ENCODE measurements around the gene RFX3. TPM values are rescaled to one million over a fixed set of nuclear protein-coding genes. Genes with fewer than 3 reads are reported as not detected.

The RFX3 gene
- total RNA-seq, 4 donors from 2014 or later: 4.0 to 8.2 (median 5.6) TPM

DNA sequence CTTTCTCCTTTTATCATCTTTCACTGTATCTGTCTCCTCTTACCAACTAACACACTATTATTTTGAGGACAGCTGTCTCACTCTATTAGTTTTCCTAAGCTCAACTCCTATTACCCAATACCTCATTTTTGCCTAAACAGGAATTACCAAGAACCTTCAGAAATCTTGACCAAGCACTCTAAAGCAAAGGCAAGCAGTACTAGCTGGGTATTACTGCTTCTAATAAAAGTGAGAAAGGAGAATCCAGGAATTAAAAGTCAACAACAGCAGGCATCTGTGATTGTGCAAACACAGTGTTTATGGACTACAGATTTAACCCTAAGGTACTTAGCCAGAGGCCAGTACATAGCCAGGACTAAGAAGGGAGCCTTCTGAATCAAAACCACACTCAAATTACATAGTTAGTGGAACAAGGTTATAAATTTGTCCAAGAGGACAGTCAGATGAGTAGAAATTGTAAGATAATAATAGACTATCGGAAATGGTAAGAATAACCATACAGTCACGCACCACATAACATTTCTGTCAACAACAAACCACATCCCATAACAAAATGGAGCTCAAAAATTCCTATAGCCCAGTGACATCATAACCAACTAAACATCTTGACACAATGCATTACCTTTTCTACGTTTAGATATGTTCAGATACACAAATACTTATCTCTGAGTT is 8.3 kb downstream of the RFX3 start:
- WGBS, 2 donors: 96 to 97% methylated on average over 3 of the region's 3 CpGs
- TF ChIP-seq, protein P1, sequence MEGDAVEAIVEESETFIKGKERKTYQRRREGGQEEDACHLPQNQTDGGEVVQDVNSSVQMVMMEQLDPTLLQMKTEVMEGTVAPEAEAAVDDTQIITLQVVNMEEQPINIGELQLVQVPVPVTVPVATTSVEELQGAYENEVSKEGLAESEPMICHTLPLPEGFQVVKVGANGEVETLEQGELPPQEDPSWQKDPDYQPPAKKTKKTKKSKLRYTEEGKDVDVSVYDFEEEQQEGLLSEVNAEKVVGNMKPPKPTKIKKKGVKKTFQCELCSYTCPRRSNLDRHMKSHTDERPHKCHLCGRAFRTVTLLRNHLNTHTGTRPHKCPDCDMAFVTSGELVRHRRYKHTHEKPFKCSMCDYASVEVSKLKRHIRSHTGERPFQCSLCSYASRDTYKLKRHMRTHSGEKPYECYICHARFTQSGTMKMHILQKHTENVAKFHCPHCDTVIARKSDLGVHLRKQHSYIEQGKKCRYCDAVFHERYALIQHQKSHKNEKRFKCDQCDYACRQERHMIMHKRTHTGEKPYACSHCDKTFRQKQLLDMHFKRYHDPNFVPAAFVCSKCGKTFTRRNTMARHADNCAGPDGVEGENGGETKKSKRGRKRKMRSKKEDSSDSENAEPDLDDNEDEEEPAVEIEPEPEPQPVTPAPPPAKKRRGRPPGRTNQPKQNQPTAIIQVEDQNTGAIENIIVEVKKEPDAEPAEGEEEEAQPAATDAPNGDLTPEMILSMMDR (IDR thresholded peaks at IDR 0.05): no peak
- no peak for TF ChIP-seq POLR2A (IDR thresholded peaks at IDR 0.05)
- no peak overlapping the region for H3K4me3 ChIP-seq (ENCODE audit: low read depth, poor library complexity, severe bottlenecking)
- DNase-seq (ENCODE audit: low spot score in 2 of 2): no peak
- intact Hi-C loops (cut with DNase I; ENCODE audit: low total_unique reads): no loop called here

DNA sequence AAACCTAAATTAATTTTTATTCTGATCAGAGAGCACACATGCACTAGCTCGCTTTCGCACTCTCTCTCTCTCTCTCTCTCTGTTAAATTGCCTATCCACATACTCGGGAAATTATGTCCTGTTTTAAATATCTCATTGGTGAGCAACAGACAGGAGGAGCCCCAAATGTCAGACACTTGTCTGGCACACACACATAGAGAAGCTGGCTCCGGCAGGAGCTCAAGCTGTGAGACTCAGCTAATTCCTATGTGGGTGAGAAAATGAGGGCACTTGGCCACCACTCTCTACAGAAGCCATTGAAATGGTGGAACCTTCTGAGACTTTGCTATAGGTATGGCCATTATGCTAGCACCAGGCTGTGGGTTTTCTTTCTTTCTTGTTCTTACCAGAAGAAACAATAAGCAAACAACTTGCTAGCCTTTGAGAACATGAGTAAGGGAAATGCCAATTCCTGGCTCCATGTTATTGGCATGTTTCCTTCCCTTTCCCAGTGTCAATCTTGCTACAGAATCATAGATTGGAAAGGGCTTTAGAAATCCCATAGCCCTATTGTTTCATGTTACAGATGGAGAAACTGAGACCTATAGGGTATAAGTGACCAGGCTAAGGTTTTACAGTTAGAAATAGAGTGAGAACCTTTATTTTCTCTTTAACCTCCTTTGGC is 9.0 kb downstream of the RFX3 start:
- no peak for DNase-seq (ENCODE audit: low spot score in 2 of 2)
- no peak overlapping the region for H3K4me3 ChIP-seq (ENCODE audit: low read depth, poor library complexity, severe bottlenecking)
- intact Hi-C loops (cut with DNase I; ENCODE audit: low total_unique reads): no loop called here
- no peak for TF ChIP-seq POLR2A (IDR thresholded peaks at IDR 0.05)
- TF ChIP-seq, protein P1 (IDR thresholded peaks at IDR 0.05): no peak
- 71 to 72% methylated on average over 4 of the region's 4 CpGs for WGBS, 2 donors

DNA sequence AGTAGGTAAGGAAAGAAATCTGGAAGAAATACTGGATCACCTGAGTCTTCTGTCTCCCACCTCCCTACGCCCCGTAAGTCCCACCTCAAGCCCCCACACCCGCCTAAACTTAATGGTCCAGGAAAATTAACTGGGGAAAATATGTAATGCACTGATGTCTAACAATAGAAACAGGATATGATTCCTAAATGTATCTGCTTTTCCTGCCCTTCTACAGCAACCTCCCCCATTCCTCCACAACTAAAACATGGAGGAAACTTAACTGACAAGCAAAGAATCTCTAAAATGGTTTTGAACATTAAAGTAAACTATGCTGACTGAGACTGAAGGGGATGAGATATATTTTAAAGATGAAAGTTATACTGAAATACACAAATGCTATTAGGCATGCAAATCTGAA is 10.4 kb downstream of the RFX3 start:
- intact Hi-C loops (cut with DNase I; ENCODE audit: low total_unique reads): no loop called here
- 87 to 92% methylated on average over 3 of the region's 3 CpGs for WGBS, 2 donors
- no peak for TF ChIP-seq POLR2A (IDR thresholded peaks at IDR 0.05)
- TF ChIP-seq, protein P1 (IDR thresholded peaks at IDR 0.05): no peak

DNA sequence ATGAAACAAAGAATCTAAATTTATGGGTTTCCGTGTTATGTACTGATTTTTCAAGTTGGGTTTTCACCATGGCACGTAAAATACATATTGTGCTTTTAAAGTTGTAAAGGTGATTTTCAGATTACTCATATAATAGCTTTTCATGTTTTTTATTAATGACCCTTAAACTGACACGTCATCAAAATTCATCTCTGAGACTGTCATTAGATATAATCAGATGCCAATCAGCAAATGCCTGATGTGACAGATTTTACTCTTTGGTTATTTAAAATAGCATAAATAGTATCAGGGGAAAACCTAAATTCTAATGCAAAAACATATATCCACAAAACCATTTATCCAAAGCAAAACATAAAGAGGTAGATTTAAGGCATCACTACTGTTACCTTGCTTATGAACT is 11.0 kb downstream of the RFX3 start:
- TF ChIP-seq, protein P1 (IDR thresholded peaks at IDR 0.05): no peak
- TF ChIP-seq POLR2A (IDR thresholded peaks at IDR 0.05): no peak
- intact Hi-C loops (cut with DNase I; ENCODE audit: low total_unique reads): no loop called here
- no peak for DNase-seq (ENCODE audit: low spot score in 2 of 2)
- WGBS, 2 donors: 91 to 93% methylated on average over 3 of the region's 3 CpGs
- H3K4me3 ChIP-seq (ENCODE audit: low read depth, poor library complexity, severe bottlenecking): no peak overlapping the region

More for the DNA sequence above, 10.4 kb downstream of the RFX3 start:
- H3K4me3 ChIP-seq (ENCODE audit: low read depth, poor library complexity, severe bottlenecking): no peak overlapping the region
- no peak for DNase-seq (ENCODE audit: low spot score in 2 of 2)

DNA sequence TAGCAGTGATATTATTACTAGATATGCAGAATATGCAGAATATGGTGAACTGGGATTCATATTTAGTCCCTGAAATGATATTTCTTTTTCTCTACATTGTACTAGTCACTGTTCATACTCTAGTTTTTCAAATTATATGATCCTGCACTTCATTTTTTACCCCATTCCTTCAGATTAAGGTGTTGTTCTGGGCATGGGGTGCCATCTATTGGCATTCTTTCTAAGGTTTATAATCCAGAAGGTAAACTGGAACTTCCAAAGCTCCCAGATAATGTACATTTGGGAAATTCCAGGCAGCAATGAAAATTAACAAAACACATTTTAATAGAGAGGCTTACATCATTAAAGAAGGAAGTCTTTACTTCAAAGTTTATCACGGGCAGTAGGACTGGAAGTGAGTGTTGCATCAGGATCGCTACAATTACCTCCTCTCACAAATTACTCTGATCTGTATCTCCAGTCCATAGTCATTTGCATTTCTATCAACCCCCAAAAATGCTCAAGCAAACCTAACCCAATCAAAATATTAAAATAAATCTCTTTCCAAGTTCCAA is 12.5 kb downstream of the RFX3 start:
- H3K4me3 ChIP-seq (ENCODE audit: low read depth, poor library complexity, severe bottlenecking): no peak overlapping the region
- WGBS, 2 donors: 72 to 85% methylated on average over 2 of the region's 2 CpGs
- no peak for DNase-seq (ENCODE audit: low spot score in 2 of 2)
- intact Hi-C loops (cut with DNase I; ENCODE audit: low total_unique reads): no loop called here
- TF ChIP-seq POLR2A (IDR thresholded peaks at IDR 0.05): no peak
- TF ChIP-seq, protein P1 (IDR thresholded peaks at IDR 0.05): no peak

All from lower leg skin (tissue), 4 donors.